Coronary artery (tissue), 2 donors: Measurements from ENCODE around the gene KCNQ5.
"Not testable (repeated sequence)": the region's sequence is repeated elsewhere in the genome, so short reads cannot be mapped to it uniquely, and the experiment has no call there.

Source experiments
- DNase-seq: peaks from one replicate; pipeline ENCODE4 v3.0.0-alpha.2; 2017; ENCODE audit warnings: low spot score
- H3K27ac ChIP-seq, 2 donors: fragments of 200-600 bp; sonication (generic); one replicate each; pipeline ENCODE4 v1.5.1; 2016 to 2019
- H3K4me3 ChIP-seq: fragments of 200-600 bp; sonication (generic); 2 replicates; pipeline ENCODE4 v1.5.1; 2016; ENCODE audit warnings: mild to moderate bottlenecking, moderate library complexity
- CTCF ChIP-seq: fragments of 200-600 bp; sonication (generic); IDR thresholded peaks from one replicate; pipeline ENCODE4 v1.5.1; 2019; ENCODE audit warnings: antibody characterized with exemption

Gene KCNQ5

GRCh38 chr6:73233048-73233447 is 611.2 kb downstream of the KCNQ5 start:
- Histone ChIP-seq H3K4me3 (no peak overlapping the region), H3K27ac (no peak overlapping the region)
- no peak for TF ChIP-seq CTCF
- no peak for DNase-seq

- H3K27ac ChIP-seq, H3K4me3 ChIP-seq: not testable (repeated sequence)
Observed at GRCh38 chr6:73233971-73234370, 612.1 kb downstream of the KCNQ5 start.

GRCh38 chr6:73234733-73235132 is 612.9 kb downstream of the KCNQ5 start:
- TF ChIP-seq CTCF = no peak

More at GRCh38 chr6:73233971-73234370, 612.1 kb downstream of the KCNQ5 start:
- DNase-seq = not testable (repeated sequence)

GRCh38 chr6:73236144-73236750 is 614.4 kb downstream of the KCNQ5 start:
- no peak overlapping the region for H3K27ac ChIP-seq
- DNase-seq = no peak
- no peak overlapping the region for H3K4me3 ChIP-seq
- TF ChIP-seq CTCF = no peak

More at GRCh38 chr6:73234733-73235132, 612.9 kb downstream of the KCNQ5 start:
- no peak for DNase-seq
- Histone ChIP-seq H3K4me3 (no peak overlapping the region), H3K27ac (no peak overlapping the region)

- no peak for TF ChIP-seq CTCF
- no peak overlapping the region for H3K27ac ChIP-seq
- no peak for DNase-seq
- no peak overlapping the region for H3K4me3 ChIP-seq
Observed at GRCh38 chr6:73240730-73241129, 618.9 kb downstream of the KCNQ5 start.

- no peak overlapping the region for H3K27ac ChIP-seq
- TF ChIP-seq CTCF = no peak
- DNase-seq = no peak
- H3K4me3 ChIP-seq = no peak overlapping the region
Observed at GRCh38 chr6:73242001-73242400, 620.1 kb downstream of the KCNQ5 start.
